Embryonic facial prominence (tissue), 1 donor: ENCODE measurements around the gene SH3BP2.

ENCODE experiments used
- DNase-seq: peaks from one replicate; pipeline ENCODE4 v3.0.0-alpha.2; 2016; ENCODE audit errors: extremely low spot score

SH3BP2 gene

GRCh38 chr4:2819244-2820215, 26.6 kb downstream of the SH3BP2 start:
- no peak for DNase-seq

DNA sequence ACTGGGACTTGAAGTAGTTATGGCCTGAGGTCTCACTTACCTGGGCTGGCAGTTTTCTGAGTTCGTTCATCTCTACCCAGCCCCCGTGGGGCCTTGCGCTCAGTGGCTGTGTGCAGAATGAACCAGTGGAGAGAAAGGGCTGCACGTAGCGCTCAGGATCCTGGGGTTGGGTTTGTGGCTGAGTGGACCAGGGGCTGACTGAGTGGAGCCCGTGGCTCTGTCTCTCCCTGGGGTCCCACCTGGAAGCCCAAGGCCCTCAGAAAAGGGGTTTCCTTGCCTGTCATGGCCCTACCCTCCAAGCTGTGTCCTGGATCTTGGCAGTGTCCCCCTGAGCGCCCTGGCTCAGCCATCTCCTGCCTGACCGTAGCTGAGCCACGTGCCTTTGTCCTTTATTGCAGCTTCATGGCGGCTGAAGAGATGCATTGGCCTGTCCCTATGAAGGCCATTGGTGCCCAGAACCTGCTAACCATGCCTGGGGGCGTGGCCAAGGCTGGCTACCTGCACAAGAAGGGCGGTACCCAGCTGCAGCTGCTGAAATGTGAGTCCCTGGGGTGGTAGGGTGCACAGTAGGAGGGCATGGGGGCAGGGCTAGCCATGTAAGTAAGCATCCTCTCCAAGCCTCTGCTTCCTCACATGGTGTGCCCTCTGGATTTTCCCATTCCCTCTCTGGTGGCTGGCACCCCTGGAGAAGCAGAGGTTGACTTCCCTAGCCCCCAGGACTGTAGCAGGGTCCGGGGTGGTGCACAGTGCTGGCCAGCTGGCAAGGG, 27.5 kb downstream of the SH3BP2 start:
- DNase-seq = no peak

DNA sequence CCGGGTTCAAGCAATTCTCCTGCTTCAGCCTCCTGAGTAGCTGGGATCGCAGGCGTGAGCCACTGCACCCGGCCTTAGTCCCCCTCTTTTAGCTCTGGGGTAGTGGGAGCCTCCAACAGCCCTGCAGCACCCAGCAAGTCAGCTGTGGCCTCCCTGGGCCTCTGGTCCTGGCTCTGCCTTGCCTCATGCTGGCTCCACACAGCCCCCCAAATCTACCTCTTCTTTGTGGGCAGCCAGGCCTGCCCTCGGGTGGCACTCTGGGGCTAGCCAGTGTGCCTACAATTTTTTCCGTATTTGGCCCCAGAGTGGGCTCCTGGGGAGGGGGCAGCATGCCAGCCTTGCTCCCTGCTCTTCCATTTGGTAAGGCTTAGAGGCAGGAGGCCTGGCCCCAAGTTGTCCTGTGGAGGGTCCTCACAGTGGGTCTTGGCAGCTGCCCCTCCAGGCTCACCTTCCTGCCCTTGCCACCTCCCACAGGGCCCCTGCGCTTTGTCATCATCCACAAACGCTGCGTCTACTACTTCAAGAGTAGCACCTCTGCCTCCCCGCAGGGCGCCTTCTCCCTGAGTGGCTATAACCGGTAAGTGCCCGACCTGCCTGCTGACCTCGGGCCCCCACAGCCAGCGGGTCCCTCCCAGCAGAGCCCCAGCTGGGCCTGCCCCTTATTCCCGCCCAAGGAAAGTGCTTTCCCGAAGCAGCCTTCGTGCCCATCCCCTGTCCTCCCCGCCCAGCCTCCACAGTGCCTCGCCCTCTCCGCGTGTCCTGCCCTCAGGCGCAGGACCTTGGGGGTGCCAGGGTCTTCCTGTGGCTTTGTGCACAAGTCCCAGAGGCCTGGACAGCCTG, 29.8 kb downstream of the SH3BP2 start:
- no peak for DNase-seq

DNA sequence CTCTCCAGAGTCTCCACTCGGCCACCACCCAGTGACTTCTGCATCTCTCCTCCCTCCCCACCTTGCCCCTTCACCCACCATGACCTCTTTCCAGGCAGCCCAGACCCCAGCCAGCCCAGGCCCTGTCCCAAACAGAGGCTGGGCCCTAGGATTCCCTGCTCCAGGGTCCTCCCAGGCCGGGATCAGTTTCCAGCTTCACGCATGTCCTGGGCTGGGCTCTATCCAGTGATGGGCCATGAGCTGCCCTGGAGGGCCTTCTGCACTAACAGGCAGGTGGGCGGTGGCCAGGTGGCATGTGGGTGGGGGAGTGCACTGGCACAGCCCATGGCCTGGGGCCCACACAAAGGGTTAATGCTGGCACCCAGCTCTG, 30.4 kb downstream of the SH3BP2 start:
- DNase-seq = no peak

GRCh38 chr4:2823671-2824328, 30.9 kb downstream of the SH3BP2 start:
- DNase-seq = no peak

DNA sequence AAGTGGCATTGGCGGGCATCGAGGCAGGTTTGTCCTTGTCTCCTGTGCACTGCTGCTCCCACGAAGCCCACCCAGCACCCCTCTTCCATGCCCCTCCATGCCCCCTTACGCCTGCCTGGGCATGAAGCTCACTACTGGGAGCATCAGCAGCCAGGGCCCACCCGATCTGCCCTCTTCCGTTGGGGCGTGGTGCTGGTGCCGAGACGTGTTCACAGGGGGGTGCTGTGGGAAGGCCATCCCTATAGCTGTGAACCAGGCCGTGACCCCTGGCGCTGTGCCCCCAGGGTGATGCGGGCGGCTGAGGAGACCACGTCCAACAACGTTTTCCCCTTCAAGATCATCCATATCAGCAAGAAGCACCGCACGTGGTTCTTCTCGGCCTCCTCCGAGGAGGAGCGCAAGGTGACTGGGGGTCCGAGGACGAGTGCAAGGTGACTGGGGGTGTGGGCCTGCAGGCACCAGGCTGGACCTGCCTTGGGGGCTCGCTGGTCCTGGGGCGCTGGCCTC, 31.5 kb downstream of the SH3BP2 start:
- DNase-seq = no peak

GRCh38 chr4:2824836-2825381, 32.0 kb downstream of the SH3BP2 start:
- no peak for DNase-seq

- no peak for DNase-seq
Measured at GRCh38 chr4:2825740-2826139, 32.9 kb downstream of the SH3BP2 start.

- DNase-seq = no peak
Measured at GRCh38 chr4:2827071-2827873, 34.4 kb downstream of the SH3BP2 start.

DNA sequence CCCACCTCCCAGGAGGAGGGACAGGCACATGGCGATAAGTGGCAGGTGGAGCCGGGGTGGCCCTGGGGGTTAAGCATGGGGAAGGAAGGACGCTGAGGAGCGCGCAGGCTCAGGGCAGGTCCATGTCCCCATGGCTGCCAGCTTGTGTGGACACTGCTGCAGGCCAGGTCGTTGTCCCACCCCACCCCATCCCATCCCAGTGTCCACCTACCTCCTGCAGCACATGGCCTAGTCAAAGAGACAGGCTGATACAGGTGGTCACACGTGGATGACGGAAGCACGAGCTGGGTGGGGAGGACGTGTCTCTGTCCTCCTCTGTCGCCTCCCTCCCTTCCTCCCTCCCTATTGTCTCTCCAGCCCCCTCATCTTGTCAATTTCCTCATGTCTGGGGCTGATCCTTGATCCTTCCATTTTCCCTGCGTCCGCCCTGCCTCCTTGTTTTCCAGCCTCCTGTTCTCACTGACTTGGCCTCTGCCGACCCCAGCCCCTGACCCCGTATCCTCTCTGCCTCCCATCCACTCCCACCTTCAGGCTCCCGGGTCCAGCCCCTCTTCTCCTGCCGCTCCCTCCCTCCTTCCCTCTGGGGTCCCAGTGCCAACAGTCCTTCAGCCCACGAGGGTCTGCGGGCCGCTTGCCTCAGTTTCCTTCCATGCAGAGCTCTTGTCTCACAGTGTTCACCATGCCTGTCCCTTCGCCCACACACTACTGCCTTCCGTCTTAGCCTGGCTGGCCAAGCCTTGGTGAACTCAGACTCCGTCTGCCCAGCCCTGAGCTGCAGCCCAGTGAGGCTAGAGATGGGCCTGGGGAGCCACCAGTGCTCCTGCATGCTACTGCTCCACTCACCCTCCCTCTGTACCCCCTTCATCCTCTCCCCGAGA, 35.2 kb downstream of the SH3BP2 start:
- DNase-seq = no peak

- no peak for DNase-seq
Measured at GRCh38 chr4:2828758-2829181, 35.9 kb downstream of the SH3BP2 start.

GRCh38 chr4:2829321-2829932, 36.5 kb downstream of the SH3BP2 start:
- no peak for DNase-seq

- no peak for DNase-seq
Measured at GRCh38 chr4:2829933-2830451, 37.1 kb downstream of the SH3BP2 start.

DNA sequence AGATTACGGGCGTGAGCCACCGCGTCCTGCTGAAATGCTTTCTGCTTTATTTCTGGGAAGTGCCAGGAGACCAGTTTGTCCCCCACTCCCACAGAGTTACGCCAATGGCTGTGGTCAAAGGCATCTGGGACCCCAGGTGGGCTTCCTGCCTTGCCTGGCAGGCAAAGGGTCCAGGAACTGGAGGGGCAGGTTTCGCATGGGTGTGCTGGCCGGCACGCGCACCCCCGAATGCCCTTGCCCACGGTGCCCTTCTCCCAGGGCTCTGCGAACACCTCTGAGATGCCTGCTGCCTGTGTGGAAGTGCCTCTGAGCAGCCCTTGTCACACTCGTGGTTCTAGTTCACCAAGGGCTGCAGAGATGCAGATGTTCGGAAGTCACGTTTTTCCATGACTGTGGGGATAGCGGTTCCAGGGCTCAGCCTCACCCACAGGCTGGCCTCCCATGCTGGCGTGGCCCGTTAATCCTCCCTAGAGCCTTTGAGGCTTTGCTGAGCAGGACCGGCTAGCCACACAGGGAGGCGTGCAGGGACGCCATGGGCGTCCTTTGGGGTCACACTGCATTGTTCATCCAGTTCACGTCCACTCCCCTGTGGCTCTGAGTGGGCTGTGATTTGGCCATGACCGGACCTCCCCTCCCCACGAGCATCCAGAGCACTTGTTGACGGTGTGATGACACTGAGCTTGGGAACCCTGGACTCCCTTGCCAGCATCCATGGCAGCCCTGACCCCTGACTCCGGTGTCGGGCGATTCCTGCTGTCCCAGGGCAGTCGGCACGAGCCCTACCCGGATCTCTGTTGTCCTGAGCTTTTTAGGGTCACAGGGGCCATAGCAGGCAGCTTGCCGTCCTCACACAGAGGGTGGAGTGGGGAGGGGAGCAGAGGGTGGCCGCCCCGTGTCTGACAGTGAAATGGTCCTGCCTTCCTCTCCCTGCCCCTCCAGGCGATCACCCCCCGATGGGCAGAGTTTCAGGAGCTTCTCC, 38.0 kb downstream of the SH3BP2 start:
- DNase-seq = no peak

GRCh38 chr4:2831611-2832308, 38.9 kb downstream of the SH3BP2 start:
- DNase-seq = no peak

DNA sequence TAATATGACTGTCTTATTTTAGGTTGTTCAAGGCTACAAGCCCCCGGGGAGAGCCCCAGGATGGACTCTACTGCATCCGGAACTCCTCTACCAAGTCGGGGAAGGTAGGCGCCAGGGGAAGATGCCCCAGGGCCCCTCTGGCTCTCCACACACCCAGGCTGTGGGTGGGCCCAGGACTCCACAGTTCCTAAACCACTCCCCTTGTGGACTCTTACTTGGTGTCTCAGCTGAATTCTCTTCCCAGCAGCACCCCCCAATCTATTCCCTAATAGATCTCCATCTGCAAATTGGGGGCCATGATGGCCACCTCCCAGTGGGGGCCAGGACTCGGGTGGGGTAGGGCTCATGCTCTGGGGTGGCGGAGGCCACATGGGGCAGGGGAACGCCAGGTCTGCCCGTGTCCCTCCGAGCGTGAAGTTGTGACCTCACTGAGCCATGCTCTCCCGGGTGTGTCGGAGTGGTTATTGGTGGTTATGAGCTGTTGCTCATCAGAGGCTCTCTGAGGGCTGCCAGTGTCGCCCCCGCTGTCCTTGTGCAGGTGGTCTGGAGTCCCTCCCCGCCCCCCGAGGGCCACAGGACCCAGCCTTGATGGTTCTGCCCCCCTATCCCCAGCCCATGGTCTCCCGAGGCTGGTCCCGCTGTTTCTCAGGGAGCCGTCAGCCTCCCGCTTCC, 39.6 kb downstream of the SH3BP2 start:
- no peak for DNase-seq
